HCT116 (cell line): ENCODE data around the gene DGCR6L. TPM values are rescaled to one million over a fixed set of nuclear protein-coding genes. Genes with fewer than 3 reads are reported as not detected.

ENCODE experiments used
- ATAC-seq: fragments of 200-7000 bp; cut with Tn5 transposase; 2 replicates; pipeline ENCODE4 v1.9.1; 2020; ENCODE audit warnings: mild to moderate bottlenecking, moderate library complexity
- BruUV-seq: library from RNA; stranded (reverse); fragments of 400-500 nt; replicated peaks from 2 replicates; lab custom pipeline; 2021; lab: Mats Ljungman, UMichigan
- CTCF ChIA-PET: fragments of 300-600 bp; sonication (Branson Sonifier 250); formaldehyde crosslinking; loops from one replicate; lab custom pipeline; 2021; ENCODE audit warnings: antibody characterized with exemption; lab: Charles Lee
- POLR2A ChIA-PET: fragments of 300-600, 350-600 bp; sonication (Branson Sonifier 250); formaldehyde crosslinking; loops from one replicate; lab custom pipeline; 2021; ENCODE audit warnings: antibody characterized with exemption; lab: Charles Lee
- RAD21 ChIA-PET, 2 experiments: fragments of 300-600 bp; sonication (Branson Sonifier 250); formaldehyde crosslinking; loops; one replicate each; lab custom pipeline; 2023; ENCODE audit warnings: low total read pairs in 2 of 2; ENCODE audit not compliant: uncharacterized antibody in 2 of 2, unreplicated experiment in 2 of 2, low non-redundant PET in 1 of 2; lab: Charles Lee
- DNase-seq: peaks from one replicate; pipeline ENCODE4 v3.0.0-alpha.2; 2010; ENCODE audit warnings: low read depth, low spot score
- H2AFZ ChIP-seq: fragments of 200-600 bp; shearing (Covaris generic), sonication (generic); 2 replicates; pipeline ENCODE4 v1.6.1; 2017; ENCODE audit warnings: low read depth, mixed run types, mixed read lengths, antibody characterized with exemption, low read length; ENCODE audit not compliant: poor library complexity, severe bottlenecking
- H3K27ac ChIP-seq: 2 replicates; pipeline ENCODE4 v1.5.1; 2012; ENCODE audit warnings: low read depth, low read length
- H3K27me3 ChIP-seq: fragments of 200-600 bp; sonication (generic); 2 replicates; pipeline ENCODE4 v1.6.1; 2016; ENCODE audit warnings: mixed run types, low read length, mixed read lengths; ENCODE audit not compliant: insufficient read depth
- H3K36me3 ChIP-seq, 2 experiments: fragments of 200-500 bp in 1 of 2; fragments of 200-600 bp in 1 of 2; sonication (Bioruptor generic) in 1 of 2; sonication (generic) in 1 of 2; 2 replicates each; pipeline versions ENCODE4 v1.5.1 to v1.6.1; 2014 to 2016; ENCODE audit warnings: low read length in 2 of 2, inconsistent platforms in 1 of 2, mixed read lengths in 1 of 2, mixed run types in 1 of 2; ENCODE audit not compliant: insufficient read depth in 2 of 2, control insufficient read depth in 1 of 2
- H3K4me1 ChIP-seq, 2 experiments: fragments of 200-600 bp in 1 of 2; sonication (generic) in 1 of 2; 2 replicates each; pipeline versions ENCODE4 v1.5.1 to v1.6.1; 2012 to 2017; ENCODE audit warnings: low read length in 2 of 2, inconsistent platforms in 1 of 2, mild to moderate bottlenecking in 1 of 2, mixed read lengths in 1 of 2, mixed run types in 1 of 2, moderate library complexity in 1 of 2; ENCODE audit not compliant: insufficient read depth in 2 of 2, control insufficient read depth in 1 of 2
- H3K4me2 ChIP-seq: fragments of 200-600 bp; sonication (generic); 2 replicates; pipeline ENCODE4 v1.6.1; 2017; ENCODE audit warnings: mixed run types, low read length, mixed read lengths
- H3K4me3 ChIP-seq, 2 experiments: fragments of 200-600 bp in 1 of 2; sonication (generic) in 1 of 2; replicated peaks in 1 of 2; 2 replicates each; pipeline ENCODE4 v1.5.1; 2011 to 2016; ENCODE audit warnings: low read length in 2 of 2, control low read depth in 1 of 2, low read depth in 1 of 2, mild to moderate bottlenecking in 1 of 2, mixed read lengths in 1 of 2, mixed run types in 1 of 2
- H3K79me2 ChIP-seq: fragments of 200-600 bp; sonication (generic); 2 replicates; pipeline ENCODE4 v1.6.1; 2017; ENCODE audit warnings: mild to moderate bottlenecking, mixed run types, low read length, moderate library complexity, mixed read lengths; ENCODE audit not compliant: insufficient read depth
- H3K9ac ChIP-seq: fragments of 200-600 bp; sonication (generic); 2 replicates; pipeline ENCODE4 v1.6.1; 2016; ENCODE audit warnings: low read length, mixed read lengths
- H3K9me2 ChIP-seq: fragments of 200-600 bp; sonication (generic), shearing (Covaris generic); 2 replicates; pipeline ENCODE4 v1.6.1; 2017; ENCODE audit warnings: mixed run types, mild to moderate bottlenecking, moderate library complexity; ENCODE audit not compliant: insufficient read depth
- H3K9me3 ChIP-seq, 2 experiments: fragments of 200-500 bp in 1 of 2; fragments of 200-600 bp in 1 of 2; sonication (Bioruptor generic) in 1 of 2; sonication (generic) in 1 of 2; 2 replicates each; pipeline ENCODE4 v1.6.1; 2014 to 2017; ENCODE audit warnings: low read length in 2 of 2, mixed read lengths in 2 of 2, inconsistent platforms in 1 of 2, low read depth in 1 of 2, mild to moderate bottlenecking in 1 of 2, mixed run types in 1 of 2, moderate library complexity in 1 of 2; ENCODE audit not compliant: control insufficient read depth in 1 of 2, insufficient read depth in 1 of 2
- H4K20me1 ChIP-seq: fragments of 200-600 bp; sonication (generic), shearing (Covaris generic); 2 replicates; pipeline ENCODE4 v1.6.1; 2017; ENCODE audit warnings: mixed run types, mild to moderate bottlenecking, moderate library complexity; ENCODE audit not compliant: insufficient read depth
- POLR2A ChIP-seq: IDR thresholded peaks from 2 replicates; pipeline ENCODE4 v1.7.0; 2011; ENCODE audit warnings: borderline replicate concordance; ENCODE audit not compliant: insufficient read depth, insufficient read length; ENCODE audit errors: extremely low read depth
- SRF ChIP-seq: IDR thresholded peaks from 2 replicates; pipeline ENCODE4 v1.6.1; 2012; ENCODE audit warnings: low read depth
- ZBTB33 ChIP-seq: IDR thresholded peaks from 2 replicates; pipeline ENCODE4 v1.6.1; 2011; ENCODE audit warnings: mild to moderate bottlenecking, low read length, moderate library complexity; ENCODE audit not compliant: insufficient replicate concordance; ENCODE audit errors: extremely low read depth
- intact Hi-C: fragments of 100-400 bp; cut with micrococcal nuclease; formaldehyde crosslinking; loops from 2 replicates; pipeline ENCODE4 v1.10.0; 2022
- total RNA-seq: library from RNA; stranded (reverse); gene quantifications from one replicate; pipeline ENCODE4 v1.2.1, GENCODE V29; 2021; ENCODE audit not compliant: unreplicated experiment

Gene DGCR6L
- total RNA-seq, 1 experiment from 2014 or later = 44.9 TPM

GRCh38 chr22:20264614-20265452, 55.0 kb downstream of the DGCR6L start:
- intact Hi-C loops = no loop called here
- DNase-seq = no peak

More at GRCh38 chr22:20264614-20265452, 55.0 kb downstream of the DGCR6L start:
- no peak overlapping the region for H3K4me3 ChIP-seq
- no peak overlapping the region for H3K9ac ChIP-seq
- no peaks in the 10 kb centered on the region for H3K36me3 ChIP-seq
- ChIA-PET POLR2A (no interaction called here), RAD21 (no interaction called here), CTCF (no interaction called here)
- H2AFZ ChIP-seq = no peak overlapping the region
- TF ChIP-seq ZBTB33 = no peak
- no peak for TF ChIP-seq POLR2A
- TF ChIP-seq SRF = no peak
- H3K4me1 ChIP-seq = peaks cover 8 to 15% of the 10 kb centered on the region in 2 experiments; a peak in 3 of 4 replicates
- H3K79me2 ChIP-seq = 0 out of 2 replicates have a peak, but pooled peaks cover 4% of the 10 kb centered on the region
- H3K9me2 ChIP-seq = no peaks in the 10 kb centered on the region
- BruUV-seq = no TSS peak
- H3K27me3 ChIP-seq = no peaks in the 10 kb centered on the region
- H3K9me3 ChIP-seq = no peaks in the 10 kb centered on the region
- no peak overlapping the region for H3K27ac ChIP-seq
- no peak for ATAC-seq
- H4K20me1 ChIP-seq = no peaks in the 10 kb centered on the region
- H3K4me2 ChIP-seq = no peak overlapping the region

Other genes starting within 250 kb of the DGCR6L start
- gene DGCR8, start 239.8 kb downstream of the DGCR6L start, total RNA-seq = 43.8 TPM
- gene RANBP1, start 204.0 kb downstream of the DGCR6L start, total RNA-seq = 351 TPM
- gene TRMT2A, start 202.8 kb downstream of the DGCR6L start, total RNA-seq = 67.3 TPM
- gene ZDHHC8, start 188.3 kb downstream of the DGCR6L start, total RNA-seq = 89.3 TPM
- gene CCDC188, start 169.0 kb downstream of the DGCR6L start, total RNA-seq = not detected
- 19.0 TPM for gene RTN4R, start 51.7 kb downstream of the DGCR6L start, total RNA-seq
- gene ZNF74, start 74.1 kb upstream of the DGCR6L start, total RNA-seq = 15.4 TPM
- gene SCARF2, start 117.8 kb upstream of the DGCR6L start, total RNA-seq = 2.5 TPM
- 16.4 TPM for gene KLHL22, start 175.7 kb upstream of the DGCR6L start, total RNA-seq
- gene MED15, start 187.6 kb upstream of the DGCR6L start, total RNA-seq = 81.3 TPM